Measurements from ENCODE around the gene PKP3. TPM values are rescaled to one million over a fixed set of nuclear protein-coding genes. Genes with fewer than 3 reads are reported as not detected.

The PKP3 gene
- total RNA-seq, 1 donor from 2014 or later = 117 TPM

GRCh38 chr11:390175-390574 is 3.8 kb upstream of the PKP3 start:
- Histone ChIP-seq H3K27ac (no peak overlapping the region), H3K4me1 (peaks cover 5% of the 10 kb centered on the region), H3K27me3 (no peaks in the 10 kb centered on the region), H3K4me3 (no peak overlapping the region), H3K36me3 (no peaks in the 10 kb centered on the region), H3K9me3 (no peaks in the 10 kb centered on the region)
- TF ChIP-seq POLR2A (IDR thresholded peaks at IDR 0.05) (no peak), POLR2AphosphoS5 (IDR thresholded peaks at IDR 0.05; ENCODE audit: insufficient read depth in 1 of 2, low read depth in 1 of 2) (no peak)
- TF ChIP-seq, protein P1, sequence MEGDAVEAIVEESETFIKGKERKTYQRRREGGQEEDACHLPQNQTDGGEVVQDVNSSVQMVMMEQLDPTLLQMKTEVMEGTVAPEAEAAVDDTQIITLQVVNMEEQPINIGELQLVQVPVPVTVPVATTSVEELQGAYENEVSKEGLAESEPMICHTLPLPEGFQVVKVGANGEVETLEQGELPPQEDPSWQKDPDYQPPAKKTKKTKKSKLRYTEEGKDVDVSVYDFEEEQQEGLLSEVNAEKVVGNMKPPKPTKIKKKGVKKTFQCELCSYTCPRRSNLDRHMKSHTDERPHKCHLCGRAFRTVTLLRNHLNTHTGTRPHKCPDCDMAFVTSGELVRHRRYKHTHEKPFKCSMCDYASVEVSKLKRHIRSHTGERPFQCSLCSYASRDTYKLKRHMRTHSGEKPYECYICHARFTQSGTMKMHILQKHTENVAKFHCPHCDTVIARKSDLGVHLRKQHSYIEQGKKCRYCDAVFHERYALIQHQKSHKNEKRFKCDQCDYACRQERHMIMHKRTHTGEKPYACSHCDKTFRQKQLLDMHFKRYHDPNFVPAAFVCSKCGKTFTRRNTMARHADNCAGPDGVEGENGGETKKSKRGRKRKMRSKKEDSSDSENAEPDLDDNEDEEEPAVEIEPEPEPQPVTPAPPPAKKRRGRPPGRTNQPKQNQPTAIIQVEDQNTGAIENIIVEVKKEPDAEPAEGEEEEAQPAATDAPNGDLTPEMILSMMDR (IDR thresholded peaks at IDR 0.05) = no peak
- no peak for DNase-seq (ENCODE audit: extremely low spot score in 2 of 2)
- intact Hi-C loops (cut with DNase I) = no loop called here

DNA sequence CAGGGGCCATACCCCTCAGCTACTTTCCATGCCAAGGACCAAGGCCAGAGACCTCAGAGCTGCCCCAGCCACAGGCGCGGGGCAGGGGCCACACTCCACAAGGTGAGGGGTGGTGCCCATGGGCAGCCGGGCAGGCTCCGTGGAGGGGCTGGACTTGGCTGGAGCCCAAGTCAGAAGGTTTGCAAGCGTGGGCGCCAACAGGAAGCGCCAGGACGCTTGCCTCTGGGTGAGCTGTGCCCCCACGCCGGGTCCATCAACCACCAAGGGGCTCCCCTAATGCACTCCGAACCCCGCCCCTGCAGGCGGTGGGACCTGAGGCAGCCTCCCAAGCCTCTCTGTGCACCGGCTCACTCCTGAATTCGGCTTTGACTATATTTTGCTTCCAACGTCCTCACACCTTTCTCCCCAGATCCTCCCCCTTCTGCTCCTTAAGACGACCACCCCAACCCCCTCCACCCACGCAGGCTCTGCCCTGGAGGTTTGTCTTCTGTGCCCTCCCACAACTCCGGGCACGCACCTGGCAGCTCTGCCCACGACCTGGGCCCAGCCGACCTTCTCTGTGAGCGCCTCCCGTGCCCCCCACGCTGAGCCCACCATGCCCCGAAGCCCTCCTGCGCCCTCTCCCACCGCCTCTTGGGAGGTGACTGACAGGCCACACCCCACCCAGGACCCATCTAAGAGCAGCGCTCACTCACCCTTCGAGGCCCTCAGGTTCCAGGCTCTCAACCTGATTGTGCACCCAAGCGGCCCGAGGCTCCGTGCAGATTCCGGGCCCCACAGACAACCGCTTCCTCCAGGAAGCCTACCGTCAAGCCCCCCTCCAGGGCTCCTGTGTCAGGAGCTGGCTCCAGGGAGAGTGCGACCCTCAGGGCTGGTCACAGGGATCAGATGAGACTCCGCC is 2.6 kb upstream of the PKP3 start:
- Histone ChIP-seq H3K4me1 (peaks cover 14% of the 10 kb centered on the region), H3K27me3 (no peaks in the 10 kb centered on the region), H3K9me3 (no peaks in the 10 kb centered on the region), H3K36me3 (no peaks in the 10 kb centered on the region), H3K4me3 (peak overlapping the region; percentile 26 to 45), H3K27ac (peak overlapping the region; percentile 56)
- intact Hi-C loops (cut with DNase I) = no loop called here
- no peak for TF ChIP-seq POLR2A (IDR thresholded peaks at IDR 0.05)
- TF ChIP-seq, protein P1 (IDR thresholded peaks at IDR 0.05) = no peak
- TF ChIP-seq POLR2AphosphoS5 (IDR thresholded peaks at IDR 0.05; ENCODE audit: insufficient read depth in 1 of 2, low read depth in 1 of 2) = no peak
- no peak for DNase-seq (ENCODE audit: extremely low spot score in 2 of 2)

- Histone ChIP-seq H3K27me3 (no peaks in the 10 kb centered on the region), H3K9me3 (no peaks in the 10 kb centered on the region), H3K27ac (peak overlapping the region; percentile 56), H3K4me1 (peaks cover 23% of the 10 kb centered on the region), H3K36me3 (no peaks in the 10 kb centered on the region), H3K4me3 (peak overlapping the region; percentile 26 to 45)
- DNase-seq (ENCODE audit: extremely low spot score in 2 of 2) = no peak
- intact Hi-C loops (cut with DNase I) = no loop called here
- peak in 1 of 2 donors; percentile 16 for TF ChIP-seq POLR2AphosphoS5 (IDR thresholded peaks at IDR 0.05; ENCODE audit: insufficient read depth in 1 of 2, low read depth in 1 of 2)
- TF ChIP-seq, protein P1 (IDR thresholded peaks at IDR 0.05) = no peak
Measured at GRCh38 chr11:392102-392777, 1.8 kb upstream of the PKP3 start.

- no peak for DNase-seq (ENCODE audit: extremely low spot score in 2 of 2)
- Histone ChIP-seq H3K4me3 (peak overlapping the region in 1 of 2 donors; percentile 45), H3K4me1 (peaks cover 28% of the 10 kb centered on the region), H3K36me3 (no peaks in the 10 kb centered on the region), H3K9me3 (no peaks in the 10 kb centered on the region), H3K27ac (peak overlapping the region; percentile 56), H3K27me3 (no peaks in the 10 kb centered on the region)
- TF ChIP-seq, protein P1 (IDR thresholded peaks at IDR 0.05) = no peak
- TF ChIP-seq POLR2AphosphoS5 (IDR thresholded peaks at IDR 0.05; ENCODE audit: insufficient read depth in 1 of 2, low read depth in 1 of 2) = peak in 1 of 2 donors; percentile 56
- intact Hi-C loops (cut with DNase I) = no loop called here
Measured at GRCh38 chr11:393219-394033, 583 bp upstream of the PKP3 start.

Measured in vagina (tissue), 2 donors.